ENCODE data around the gene PSMB7.

Gene PSMB7

GRCh38 chr9:124449381-124450151 lies 34.3 kb upstream of the PSMB7 start:
- TF ChIP-seq, protein P1, sequence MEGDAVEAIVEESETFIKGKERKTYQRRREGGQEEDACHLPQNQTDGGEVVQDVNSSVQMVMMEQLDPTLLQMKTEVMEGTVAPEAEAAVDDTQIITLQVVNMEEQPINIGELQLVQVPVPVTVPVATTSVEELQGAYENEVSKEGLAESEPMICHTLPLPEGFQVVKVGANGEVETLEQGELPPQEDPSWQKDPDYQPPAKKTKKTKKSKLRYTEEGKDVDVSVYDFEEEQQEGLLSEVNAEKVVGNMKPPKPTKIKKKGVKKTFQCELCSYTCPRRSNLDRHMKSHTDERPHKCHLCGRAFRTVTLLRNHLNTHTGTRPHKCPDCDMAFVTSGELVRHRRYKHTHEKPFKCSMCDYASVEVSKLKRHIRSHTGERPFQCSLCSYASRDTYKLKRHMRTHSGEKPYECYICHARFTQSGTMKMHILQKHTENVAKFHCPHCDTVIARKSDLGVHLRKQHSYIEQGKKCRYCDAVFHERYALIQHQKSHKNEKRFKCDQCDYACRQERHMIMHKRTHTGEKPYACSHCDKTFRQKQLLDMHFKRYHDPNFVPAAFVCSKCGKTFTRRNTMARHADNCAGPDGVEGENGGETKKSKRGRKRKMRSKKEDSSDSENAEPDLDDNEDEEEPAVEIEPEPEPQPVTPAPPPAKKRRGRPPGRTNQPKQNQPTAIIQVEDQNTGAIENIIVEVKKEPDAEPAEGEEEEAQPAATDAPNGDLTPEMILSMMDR (IDR thresholded peaks at IDR 0.05): no peak

- TF ChIP-seq, protein P1 (IDR thresholded peaks at IDR 0.05): no peak
Observed at GRCh38 chr9:124448019-124448418, 32.8 kb upstream of the PSMB7 start.

GRCh38 chr9:124447297-124447661 lies 32.0 kb upstream of the PSMB7 start:
- TF ChIP-seq, protein P1 (IDR thresholded peaks at IDR 0.05): no peak

GRCh38 chr9:124444166-124444565 lies 28.9 kb upstream of the PSMB7 start:
- TF ChIP-seq, protein P1 (IDR thresholded peaks at IDR 0.05): no peak

DNA sequence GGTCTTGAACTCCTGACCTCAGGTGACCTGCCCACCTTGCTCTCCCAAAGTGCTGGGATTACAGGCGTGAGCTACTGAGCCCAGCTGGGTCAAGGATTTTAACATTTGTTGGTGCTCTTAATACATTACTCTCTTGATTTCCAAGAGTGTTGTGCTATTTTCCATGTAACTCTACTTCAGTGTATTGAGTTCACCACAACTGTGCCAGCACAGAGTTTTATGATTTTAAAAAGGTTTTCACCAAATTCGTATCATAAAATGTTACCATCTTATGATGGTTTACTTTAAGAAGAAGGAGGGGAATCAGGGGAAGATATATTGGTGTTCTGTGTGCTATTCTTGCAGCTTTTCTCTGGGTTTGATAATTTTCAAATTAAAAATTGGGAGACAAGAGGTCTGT lies 28.4 kb upstream of the PSMB7 start:
- TF ChIP-seq, protein P1 (IDR thresholded peaks at IDR 0.05): no peak

DNA sequence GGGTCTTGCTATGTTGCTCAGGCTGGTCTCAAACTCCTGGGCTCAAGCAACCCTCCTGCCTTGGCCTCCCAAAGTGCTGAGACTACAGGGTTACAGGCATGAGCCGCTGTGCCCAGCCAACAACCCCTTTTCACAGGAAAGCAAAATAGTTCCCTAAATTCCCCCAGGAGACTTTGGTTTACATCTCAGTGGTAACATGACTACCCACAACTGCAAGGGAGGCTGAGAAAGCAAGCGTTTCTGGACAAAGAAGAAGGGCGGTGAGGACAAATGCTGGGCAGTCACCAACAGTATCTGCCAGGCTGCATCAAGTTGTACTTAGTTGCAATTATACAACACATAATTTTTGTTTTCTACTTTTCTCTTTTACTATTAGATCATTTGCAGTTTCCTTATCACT lies 27.6 kb upstream of the PSMB7 start:
- TF ChIP-seq, protein P1 (IDR thresholded peaks at IDR 0.05): no peak

DNA sequence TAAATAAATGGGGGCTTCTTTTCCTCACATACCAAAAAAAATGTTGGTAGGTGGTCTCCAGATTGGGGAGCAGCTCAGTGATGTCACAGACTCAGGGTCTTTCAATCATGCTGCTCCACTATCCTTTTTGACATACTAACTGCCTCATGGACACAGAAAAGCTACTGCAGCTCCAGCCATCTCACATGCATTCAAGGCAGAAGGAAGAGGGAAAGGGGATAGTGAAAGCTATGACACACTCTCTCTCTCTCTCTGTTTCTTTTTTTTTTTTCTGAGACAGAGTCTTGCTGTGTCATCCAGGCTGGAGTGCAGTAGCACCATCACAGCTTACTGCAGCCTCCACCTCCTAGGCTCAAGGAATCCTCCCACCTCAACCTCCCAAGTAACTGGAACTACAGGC lies 27.1 kb upstream of the PSMB7 start:
- TF ChIP-seq, protein P1 (IDR thresholded peaks at IDR 0.05): no peak

- TF ChIP-seq, protein P1 (IDR thresholded peaks at IDR 0.05): no peak
Observed at GRCh38 chr9:124441291-124441690, 26.0 kb upstream of the PSMB7 start.

Measured in LNCAP (cell line).